ENCODE data around the gene RANBP1.

Gene RANBP1

DNA sequence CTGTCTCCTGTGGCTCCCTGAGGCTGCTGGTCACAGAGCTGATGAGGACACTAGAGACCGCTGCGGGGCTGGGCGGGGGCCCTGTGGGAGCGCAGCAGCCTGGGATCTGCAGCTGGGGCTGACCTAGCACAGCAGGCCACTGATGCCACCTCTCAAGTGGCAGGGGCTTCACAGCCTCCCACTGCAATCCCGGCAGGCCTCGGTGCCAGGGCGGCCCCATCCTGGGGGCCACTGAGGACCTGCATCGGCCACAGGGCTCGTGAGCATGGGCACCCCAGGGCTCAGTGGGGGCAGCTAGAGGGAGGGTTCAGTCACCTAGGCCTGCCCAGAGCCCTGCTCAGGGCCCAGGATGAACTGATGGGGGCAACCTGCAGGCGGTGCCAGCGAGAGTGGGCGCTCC, 49.5 kb downstream of the RANBP1 start:
- Histone ChIP-seq H3K27ac (ENCODE audit: low read depth in 2 of 2, low read length in 2 of 2) (no peak overlapping the region), H3K4me1 (ENCODE audit: control insufficient read depth in 2 of 2, insufficient read depth in 2 of 2, low read length in 2 of 2) (no peaks in the 10 kb centered on the region), H3K4me3 (ENCODE audit: low read length in 2 of 2) (no peak overlapping the region), H3K9me3 (ENCODE audit: control insufficient read depth in 2 of 2, low read length in 2 of 2) (no peaks in the 10 kb centered on the region), H3K9ac (ENCODE audit: low read depth in 1 of 2, low read length in 2 of 2) (no peak overlapping the region), H3K27me3 (ENCODE audit: control insufficient read depth in 2 of 2, insufficient read depth in 2 of 2, low read length in 2 of 2) (no peaks in the 10 kb centered on the region), H3K36me3 (ENCODE audit: control insufficient read depth in 2 of 2, insufficient read depth in 2 of 2, low read length in 2 of 2) (no peaks in the 10 kb centered on the region)

DNA sequence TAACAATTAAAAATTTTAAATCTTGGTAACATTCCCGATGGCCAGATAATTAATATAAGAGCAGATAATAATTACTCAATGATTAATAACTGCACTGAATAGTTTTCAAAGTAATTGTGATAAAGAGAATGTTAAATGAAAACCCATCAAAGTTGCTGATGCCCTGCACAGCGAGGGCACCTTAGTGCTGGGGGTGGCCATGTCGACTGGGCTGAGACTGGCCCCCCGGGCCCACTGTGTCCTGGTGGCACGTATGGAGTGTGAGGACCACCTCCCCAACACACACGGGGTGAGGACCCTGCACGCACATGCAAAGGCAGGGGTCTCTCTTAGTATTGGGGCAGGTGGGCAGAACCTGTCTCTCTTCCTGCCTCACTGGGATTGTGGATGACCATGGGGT, 50.0 kb downstream of the RANBP1 start:
- Histone ChIP-seq H3K4me3 (ENCODE audit: low read length in 2 of 2) (no peak overlapping the region), H3K4me1 (ENCODE audit: control insufficient read depth in 2 of 2, insufficient read depth in 2 of 2, low read length in 2 of 2) (no peaks in the 10 kb centered on the region), H3K27me3 (ENCODE audit: control insufficient read depth in 2 of 2, insufficient read depth in 2 of 2, low read length in 2 of 2) (no peaks in the 10 kb centered on the region), H3K36me3 (ENCODE audit: control insufficient read depth in 2 of 2, insufficient read depth in 2 of 2, low read length in 2 of 2) (no peaks in the 10 kb centered on the region), H3K27ac (ENCODE audit: low read depth in 2 of 2, low read length in 2 of 2) (no peak overlapping the region), H3K9me3 (ENCODE audit: control insufficient read depth in 2 of 2, low read length in 2 of 2) (no peaks in the 10 kb centered on the region), H3K9ac (ENCODE audit: low read depth in 1 of 2, low read length in 2 of 2) (no peak overlapping the region)

DNA sequence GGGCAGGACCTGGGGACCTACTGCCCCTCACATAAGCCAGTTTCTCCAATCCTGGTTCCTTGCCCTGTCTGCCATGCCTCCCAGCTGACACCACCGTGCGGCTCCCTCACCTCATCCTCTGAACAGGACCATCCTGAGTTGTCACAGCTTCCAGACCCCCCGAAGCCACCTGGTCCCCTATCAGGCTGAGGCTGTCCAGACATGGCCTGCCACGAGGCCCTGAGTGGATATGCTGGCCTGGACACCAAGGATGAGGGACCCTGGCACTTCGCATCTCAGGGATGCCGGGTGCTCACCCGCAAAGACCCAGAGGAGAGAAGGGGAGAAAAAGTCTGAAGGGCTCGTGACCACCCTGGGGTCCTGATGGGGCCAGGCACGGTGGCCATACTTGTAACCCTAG, 50.8 kb downstream of the RANBP1 start:
- no peaks in the 10 kb centered on the region for H3K9me3 ChIP-seq (ENCODE audit: control insufficient read depth in 2 of 2, low read length in 2 of 2)
- no peak overlapping the region for H3K27ac ChIP-seq (ENCODE audit: low read depth in 2 of 2, low read length in 2 of 2)
- no peaks in the 10 kb centered on the region for H3K27me3 ChIP-seq (ENCODE audit: control insufficient read depth in 2 of 2, insufficient read depth in 2 of 2, low read length in 2 of 2)
- H3K4me1 ChIP-seq (ENCODE audit: control insufficient read depth in 2 of 2, insufficient read depth in 2 of 2, low read length in 2 of 2): no peaks in the 10 kb centered on the region
- H3K36me3 ChIP-seq (ENCODE audit: control insufficient read depth in 2 of 2, insufficient read depth in 2 of 2, low read length in 2 of 2): no peaks in the 10 kb centered on the region
- H3K4me3 ChIP-seq (ENCODE audit: low read length in 2 of 2): no peak overlapping the region
- no peak overlapping the region for H3K9ac ChIP-seq (ENCODE audit: low read depth in 1 of 2, low read length in 2 of 2)

DNA sequence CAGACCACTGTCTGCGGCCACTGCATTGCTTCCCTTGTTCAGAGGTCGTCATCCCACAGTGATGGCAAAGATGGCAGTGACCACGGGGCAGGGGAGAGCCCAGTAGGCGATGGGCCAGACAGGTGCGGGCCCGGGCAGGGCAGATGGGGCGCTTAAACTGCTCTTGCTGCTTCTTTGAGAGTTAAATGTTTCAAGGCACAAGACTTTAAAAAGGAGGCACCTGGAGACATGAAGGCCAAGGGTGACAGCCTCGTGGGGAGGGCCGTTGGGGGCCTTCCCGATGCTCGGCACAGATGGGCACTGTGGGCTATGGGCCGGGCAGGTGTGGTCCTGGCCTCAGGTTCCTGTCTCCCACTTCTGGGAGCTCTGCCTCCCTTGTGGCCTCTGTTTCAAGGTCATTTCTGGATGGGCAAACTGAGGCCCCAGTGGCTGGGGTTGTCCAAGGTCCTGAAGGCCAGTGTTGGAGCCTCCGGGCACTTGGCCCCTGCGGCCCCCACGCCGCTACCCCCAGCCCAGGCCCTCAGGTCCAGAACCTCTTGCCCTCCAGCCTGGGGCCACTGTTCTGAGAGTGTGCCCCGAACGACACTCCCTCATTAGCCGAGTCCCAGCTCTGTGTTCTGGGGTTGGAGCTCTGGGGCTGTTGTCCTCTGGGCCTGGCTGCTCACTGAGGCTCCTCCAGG, 51.9 kb downstream of the RANBP1 start:
- Histone ChIP-seq H3K27me3 (ENCODE audit: control insufficient read depth in 2 of 2, insufficient read depth in 2 of 2, low read length in 2 of 2) (no peaks in the 10 kb centered on the region), H3K27ac (ENCODE audit: low read depth in 2 of 2, low read length in 2 of 2) (no peak overlapping the region), H3K4me1 (ENCODE audit: control insufficient read depth in 2 of 2, insufficient read depth in 2 of 2, low read length in 2 of 2) (no peaks in the 10 kb centered on the region), H3K36me3 (ENCODE audit: control insufficient read depth in 2 of 2, insufficient read depth in 2 of 2, low read length in 2 of 2) (no peaks in the 10 kb centered on the region), H3K9ac (ENCODE audit: low read depth in 1 of 2, low read length in 2 of 2) (no peak overlapping the region), H3K9me3 (ENCODE audit: control insufficient read depth in 2 of 2, low read length in 2 of 2) (no peaks in the 10 kb centered on the region), H3K4me3 (ENCODE audit: low read length in 2 of 2) (no peak overlapping the region)

DNA sequence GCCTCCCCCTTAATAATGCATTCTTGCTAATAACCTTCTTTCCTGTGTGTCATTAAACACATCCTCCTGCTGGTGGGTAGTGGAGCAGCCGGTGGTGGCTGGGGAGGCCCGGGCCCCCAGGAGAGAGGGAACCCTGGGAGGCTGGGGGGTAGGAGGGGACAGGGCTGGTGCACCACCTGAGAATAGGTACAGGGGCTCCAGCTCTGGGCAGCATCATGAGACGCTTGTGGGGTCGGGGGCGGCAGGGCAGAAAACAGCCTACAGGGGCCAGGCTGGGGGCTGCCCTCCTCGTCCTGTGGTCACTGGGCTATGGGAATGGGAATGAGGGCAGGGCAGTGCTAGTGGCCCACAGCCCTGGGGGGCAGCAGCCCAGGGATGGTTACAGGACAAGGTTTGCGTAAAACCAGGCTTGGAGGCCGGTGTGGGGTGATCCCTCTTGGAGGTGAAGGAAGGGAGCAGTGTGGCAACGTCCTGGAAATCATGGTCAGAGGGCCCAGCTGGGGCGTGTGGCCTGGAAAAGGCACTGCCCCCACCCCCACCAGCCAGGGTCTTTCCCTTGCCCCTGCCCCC, 53.4 kb downstream of the RANBP1 start:
- Histone ChIP-seq H3K9me3 (ENCODE audit: control insufficient read depth in 2 of 2, low read length in 2 of 2) (no peaks in the 10 kb centered on the region), H3K4me1 (ENCODE audit: control insufficient read depth in 2 of 2, insufficient read depth in 2 of 2, low read length in 2 of 2) (no peaks in the 10 kb centered on the region), H3K36me3 (ENCODE audit: control insufficient read depth in 2 of 2, insufficient read depth in 2 of 2, low read length in 2 of 2) (no peaks in the 10 kb centered on the region), H3K9ac (ENCODE audit: low read depth in 1 of 2, low read length in 2 of 2) (no peak overlapping the region), H3K27me3 (ENCODE audit: control insufficient read depth in 2 of 2, insufficient read depth in 2 of 2, low read length in 2 of 2) (peaks cover 0 to 2% of the 10 kb centered on the region in 2 donors), H3K4me3 (ENCODE audit: low read length in 2 of 2) (no peak overlapping the region), H3K27ac (ENCODE audit: low read depth in 2 of 2, low read length in 2 of 2) (no peak overlapping the region)

DNA sequence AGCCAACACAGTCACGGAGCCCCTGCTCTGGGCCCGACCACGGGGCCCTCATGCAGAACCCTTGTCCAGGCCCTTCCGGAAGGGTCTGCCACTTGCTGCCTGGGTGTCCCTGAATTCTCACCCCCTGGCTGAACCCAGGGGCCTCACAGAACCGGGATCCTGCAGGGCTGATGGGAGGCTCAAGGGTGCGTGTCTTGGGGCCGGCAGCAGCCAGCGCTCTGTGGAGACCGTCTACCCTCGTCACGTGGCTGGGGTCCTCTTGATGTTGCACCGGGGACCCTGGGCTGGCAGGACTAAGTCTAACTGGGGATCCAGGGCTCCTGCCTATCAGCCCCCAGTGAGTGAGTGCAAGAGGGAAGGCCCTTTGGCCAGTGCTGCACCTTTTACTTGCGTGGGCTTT, 54.3 kb downstream of the RANBP1 start:
- H3K9me3 ChIP-seq (ENCODE audit: control insufficient read depth in 2 of 2, low read length in 2 of 2): no peaks in the 10 kb centered on the region
- H3K9ac ChIP-seq (ENCODE audit: low read depth in 1 of 2, low read length in 2 of 2): no peak overlapping the region
- H3K4me3 ChIP-seq (ENCODE audit: low read length in 2 of 2): no peak overlapping the region
- H3K27ac ChIP-seq (ENCODE audit: low read depth in 2 of 2, low read length in 2 of 2): no peak overlapping the region
- no peaks in the 10 kb centered on the region for H3K36me3 ChIP-seq (ENCODE audit: control insufficient read depth in 2 of 2, insufficient read depth in 2 of 2, low read length in 2 of 2)
- no peaks in the 10 kb centered on the region for H3K4me1 ChIP-seq (ENCODE audit: control insufficient read depth in 2 of 2, insufficient read depth in 2 of 2, low read length in 2 of 2)
- H3K27me3 ChIP-seq (ENCODE audit: control insufficient read depth in 2 of 2, insufficient read depth in 2 of 2, low read length in 2 of 2): peaks cover 0 to 2% of the 10 kb centered on the region in 2 donors

DNA sequence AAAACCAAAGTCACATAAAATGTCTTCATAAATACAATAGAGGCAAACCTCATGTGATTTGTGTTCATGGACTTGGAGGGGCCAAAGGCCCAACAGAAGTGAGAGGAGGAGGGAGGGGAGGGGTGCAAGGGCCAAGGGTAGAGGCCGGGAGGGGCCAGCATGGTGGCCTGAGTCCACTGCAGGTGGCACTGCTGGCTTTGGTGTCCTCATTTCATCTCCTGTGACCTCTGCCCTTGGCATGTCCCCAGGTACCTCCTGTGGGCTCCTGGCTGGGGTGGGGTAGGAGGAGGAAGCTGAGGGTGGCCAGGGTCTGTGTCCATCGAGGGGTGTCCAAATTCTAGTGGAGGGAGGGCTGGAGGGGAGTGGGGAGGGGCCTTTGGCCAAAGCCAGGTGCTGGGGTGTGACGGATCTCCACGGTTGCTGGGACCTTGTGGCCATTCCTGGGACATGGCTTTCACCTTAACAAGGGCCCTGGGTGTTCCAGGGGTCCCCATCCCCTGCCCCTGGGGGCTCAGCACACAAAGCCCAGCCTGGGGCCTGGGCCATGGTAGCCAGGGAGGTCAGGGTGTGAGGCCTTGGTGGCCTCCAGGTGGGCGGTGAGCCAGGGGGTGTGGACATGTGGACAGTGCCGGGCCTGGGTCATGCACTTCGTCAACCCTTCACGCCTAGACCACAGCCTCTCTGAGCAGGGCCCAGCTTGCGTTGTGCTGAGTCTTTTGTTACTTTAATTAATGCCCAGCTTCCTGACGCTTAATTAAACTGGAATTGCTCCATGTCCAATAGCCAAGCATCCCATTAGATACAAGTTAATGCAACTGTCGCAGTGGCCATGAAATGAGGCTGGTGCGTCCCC, 55.6 kb downstream of the RANBP1 start:
- no peak overlapping the region for H3K27ac ChIP-seq (ENCODE audit: low read depth in 2 of 2, low read length in 2 of 2)
- H3K9ac ChIP-seq (ENCODE audit: low read depth in 1 of 2, low read length in 2 of 2): no peak overlapping the region
- no peaks in the 10 kb centered on the region for H3K4me1 ChIP-seq (ENCODE audit: control insufficient read depth in 2 of 2, insufficient read depth in 2 of 2, low read length in 2 of 2)
- peaks cover 0 to 2% of the 10 kb centered on the region in 2 donors for H3K27me3 ChIP-seq (ENCODE audit: control insufficient read depth in 2 of 2, insufficient read depth in 2 of 2, low read length in 2 of 2)
- H3K4me3 ChIP-seq (ENCODE audit: low read length in 2 of 2): no peak overlapping the region
- H3K9me3 ChIP-seq (ENCODE audit: control insufficient read depth in 2 of 2, low read length in 2 of 2): no peaks in the 10 kb centered on the region
- H3K36me3 ChIP-seq (ENCODE audit: control insufficient read depth in 2 of 2, insufficient read depth in 2 of 2, low read length in 2 of 2): no peaks in the 10 kb centered on the region

DNA sequence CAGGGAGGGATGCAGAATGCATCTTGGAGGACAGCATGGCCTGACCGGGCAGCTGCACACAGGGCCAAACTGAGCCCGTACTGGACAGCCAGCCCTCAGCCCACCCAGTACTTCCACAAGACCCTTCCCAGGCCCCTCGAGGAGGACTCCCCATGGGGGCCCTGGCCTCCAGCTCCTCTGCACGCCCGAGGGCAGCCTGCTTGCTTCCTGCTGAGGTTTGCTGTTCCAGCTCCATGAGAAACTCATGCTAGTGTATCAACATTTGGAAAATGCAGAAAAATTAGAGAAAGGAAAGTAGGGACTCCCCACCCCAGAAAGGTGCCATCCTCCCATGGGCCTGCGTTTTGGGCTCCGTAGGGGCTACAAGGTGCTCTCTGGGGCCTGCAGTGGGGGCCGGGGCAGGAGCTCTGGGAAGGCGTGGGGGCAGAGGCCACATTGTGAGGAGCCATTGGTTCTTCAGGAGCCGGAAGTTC, 56.3 kb downstream of the RANBP1 start:
- H3K4me3 ChIP-seq (ENCODE audit: low read length in 2 of 2): no peak overlapping the region
- H3K27me3 ChIP-seq (ENCODE audit: control insufficient read depth in 2 of 2, insufficient read depth in 2 of 2, low read length in 2 of 2): peaks cover 0 to 2% of the 10 kb centered on the region in 2 donors
- H3K9ac ChIP-seq (ENCODE audit: low read depth in 1 of 2, low read length in 2 of 2): no peak overlapping the region
- no peak overlapping the region for H3K27ac ChIP-seq (ENCODE audit: low read depth in 2 of 2, low read length in 2 of 2)
- no peaks in the 10 kb centered on the region for H3K36me3 ChIP-seq (ENCODE audit: control insufficient read depth in 2 of 2, insufficient read depth in 2 of 2, low read length in 2 of 2)
- H3K4me1 ChIP-seq (ENCODE audit: control insufficient read depth in 2 of 2, insufficient read depth in 2 of 2, low read length in 2 of 2): no peaks in the 10 kb centered on the region
- no peaks in the 10 kb centered on the region for H3K9me3 ChIP-seq (ENCODE audit: control insufficient read depth in 2 of 2, low read length in 2 of 2)

DNA sequence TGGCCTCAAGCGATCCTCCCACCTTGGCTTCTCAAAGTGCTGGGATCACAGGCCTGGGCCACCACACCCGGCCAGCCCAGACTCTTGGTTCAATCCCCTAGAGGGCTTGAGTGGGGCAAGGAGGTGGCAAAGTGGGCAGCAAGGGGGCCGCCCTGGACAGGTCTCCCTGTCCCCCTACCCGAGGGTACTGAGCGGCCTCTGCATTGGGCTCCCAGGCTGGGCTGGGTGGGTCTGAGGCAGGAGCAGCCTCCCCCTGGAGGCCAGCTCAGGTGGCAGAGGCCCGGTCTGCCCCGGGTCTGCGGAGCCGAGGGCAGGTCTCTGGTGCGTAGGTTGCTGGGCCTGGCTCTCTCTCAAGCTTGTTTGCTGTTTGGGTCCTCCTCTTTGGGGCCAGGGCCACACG, 57.3 kb downstream of the RANBP1 start:
- no peaks in the 10 kb centered on the region for H3K36me3 ChIP-seq (ENCODE audit: control insufficient read depth in 2 of 2, insufficient read depth in 2 of 2, low read length in 2 of 2)

DNA sequence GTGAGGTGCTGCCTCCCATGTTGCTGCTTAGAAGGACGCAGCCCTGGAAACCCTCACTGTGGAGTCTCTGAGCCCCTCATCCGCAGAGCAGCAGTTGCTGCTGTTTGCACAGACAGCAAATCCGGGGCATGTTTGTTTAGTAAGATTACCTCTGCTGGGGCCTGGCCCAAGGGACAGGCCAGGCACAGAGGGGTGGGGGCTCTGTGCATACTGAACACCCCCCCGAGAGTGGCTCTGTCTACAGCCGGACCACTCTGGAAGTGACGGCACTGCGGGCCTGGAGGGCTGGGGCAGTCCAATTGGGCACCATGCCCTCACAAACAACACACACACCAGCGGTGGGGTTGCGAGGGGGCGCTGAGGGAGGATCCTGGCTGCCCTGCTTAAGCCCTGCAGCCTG, 57.9 kb downstream of the RANBP1 start:
- Histone ChIP-seq H3K9me3 (ENCODE audit: control insufficient read depth in 2 of 2, low read length in 2 of 2) (no peaks in the 10 kb centered on the region), H3K4me1 (ENCODE audit: control insufficient read depth in 2 of 2, insufficient read depth in 2 of 2, low read length in 2 of 2) (no peaks in the 10 kb centered on the region)

More for the DNA sequence above, 57.3 kb downstream of the RANBP1 start:
- Histone ChIP-seq H3K27me3 (ENCODE audit: control insufficient read depth in 2 of 2, insufficient read depth in 2 of 2, low read length in 2 of 2) (peaks cover 0 to 2% of the 10 kb centered on the region in 2 donors), H3K9ac (ENCODE audit: low read depth in 1 of 2, low read length in 2 of 2) (no peak overlapping the region), H3K27ac (ENCODE audit: low read depth in 2 of 2, low read length in 2 of 2) (no peak overlapping the region), H3K9me3 (ENCODE audit: control insufficient read depth in 2 of 2, low read length in 2 of 2) (no peaks in the 10 kb centered on the region), H3K4me3 (ENCODE audit: low read length in 2 of 2) (no peak overlapping the region), H3K4me1 (ENCODE audit: control insufficient read depth in 2 of 2, insufficient read depth in 2 of 2, low read length in 2 of 2) (no peaks in the 10 kb centered on the region)

More for the DNA sequence above, 57.9 kb downstream of the RANBP1 start:
- H3K36me3 ChIP-seq (ENCODE audit: control insufficient read depth in 2 of 2, insufficient read depth in 2 of 2, low read length in 2 of 2): no peaks in the 10 kb centered on the region
- no peak overlapping the region for H3K9ac ChIP-seq (ENCODE audit: low read depth in 1 of 2, low read length in 2 of 2)
- H3K27ac ChIP-seq (ENCODE audit: low read depth in 2 of 2, low read length in 2 of 2): no peak overlapping the region
- H3K27me3 ChIP-seq (ENCODE audit: control insufficient read depth in 2 of 2, insufficient read depth in 2 of 2, low read length in 2 of 2): peaks cover 0 to 2% of the 10 kb centered on the region in 2 donors
- no peak overlapping the region for H3K4me3 ChIP-seq (ENCODE audit: low read length in 2 of 2)
